Measurements from ENCODE around the gene CFAP53. TPM values are rescaled to one million over a fixed set of nuclear protein-coding genes. Genes with fewer than 3 reads are reported as not detected.
"Not testable (repeated sequence)": the region's sequence is repeated elsewhere in the genome, so short reads cannot be mapped to it uniquely, and the experiment has no call there.

Gene CFAP53
- total and polyA plus RNA-seq, 11 donors, result 0.10 to 0.62 (median 0.15) TPM; not detected in 6

GRCh38 chr18:50293039-50293438 lies 26.7 kb upstream of the CFAP53 start:
- peaks cover 0 to under 1% (median 0%) of the 10 kb centered on the region in 9 donors for H3K27me3 ChIP-seq
- peaks cover 0 to 16% (median under 1%) of the 10 kb centered on the region in 12 donors for H3K4me1 ChIP-seq
- no peaks in the 10 kb centered on the region for H3K9me3 ChIP-seq
- no peaks in the 10 kb centered on the region for H3K36me3 ChIP-seq
- TF ChIP-seq CTCF (IDR thresholded peaks at IDR 0.05) (no peak), POLR2A (IDR thresholded peaks at IDR 0.05) (no peak)
- intact Hi-C loops (cut with DNase I), result loop anchor here in 1 of 10 donors (10.0 kb wide), 1 partner anchor 82 kb away; the partner anchor contains the start of gene SKA1
- no peak for DNase-seq
- 86 to 95% (median 88%) methylated on average over 1 of the region's 1 CpG for WGBS, 4 donors
- H3K27ac ChIP-seq, result no peak overlapping the region
- no peak for ATAC-seq
- no peak overlapping the region for H3K4me3 ChIP-seq

DNA sequence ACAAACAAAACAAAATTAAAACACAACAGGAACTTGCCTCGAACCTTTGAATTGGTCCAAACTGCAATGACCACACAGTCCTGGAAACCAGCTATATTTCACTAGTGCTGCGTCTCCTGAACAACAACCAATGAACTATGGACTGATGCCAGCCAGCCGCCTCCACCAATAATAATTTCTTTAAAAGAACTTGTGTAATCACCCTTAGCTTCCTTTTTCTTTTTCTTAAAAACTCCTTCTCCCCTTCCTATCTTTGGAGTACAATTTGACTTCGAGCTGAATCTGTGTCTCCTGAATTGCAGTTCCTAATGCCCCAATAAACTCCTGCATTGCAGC lies 22.8 kb upstream of the CFAP53 start:
- peaks cover 0 to 20% (median 0%) of the 10 kb centered on the region in 12 donors for H3K4me1 ChIP-seq
- no peak for TF ChIP-seq POLR2A (IDR thresholded peaks at IDR 0.05)
- TF ChIP-seq CTCF (IDR thresholded peaks at IDR 0.05), result no peak
- no peak for DNase-seq
- H3K27me3 ChIP-seq, result no peaks in the 10 kb centered on the region
- WGBS, 4 donors, result 92 to 94% (median 93%) methylated on average over 4 of the region's 4 CpGs
- no peaks in the 10 kb centered on the region for H3K9me3 ChIP-seq
- H3K4me3 ChIP-seq, result no peak overlapping the region
- no peak for ATAC-seq
- intact Hi-C loops (cut with DNase I), result loop anchor here in 6 of 10 donors (5.0 to 10.0 kb wide), 8 partner anchors 83 to 794 kb away; partner anchors contain the start of genes RPL17 (in 2 of the 6), ACAA2 (in 1 of the 6), ELAC1 (in 1 of the 6) and ME2 (in 1 of the 6)
- H3K36me3 ChIP-seq, result peaks cover 0 to 16% (median 8%) of the 10 kb centered on the region in 9 donors
- H3K27ac ChIP-seq, result no peak overlapping the region

DNA sequence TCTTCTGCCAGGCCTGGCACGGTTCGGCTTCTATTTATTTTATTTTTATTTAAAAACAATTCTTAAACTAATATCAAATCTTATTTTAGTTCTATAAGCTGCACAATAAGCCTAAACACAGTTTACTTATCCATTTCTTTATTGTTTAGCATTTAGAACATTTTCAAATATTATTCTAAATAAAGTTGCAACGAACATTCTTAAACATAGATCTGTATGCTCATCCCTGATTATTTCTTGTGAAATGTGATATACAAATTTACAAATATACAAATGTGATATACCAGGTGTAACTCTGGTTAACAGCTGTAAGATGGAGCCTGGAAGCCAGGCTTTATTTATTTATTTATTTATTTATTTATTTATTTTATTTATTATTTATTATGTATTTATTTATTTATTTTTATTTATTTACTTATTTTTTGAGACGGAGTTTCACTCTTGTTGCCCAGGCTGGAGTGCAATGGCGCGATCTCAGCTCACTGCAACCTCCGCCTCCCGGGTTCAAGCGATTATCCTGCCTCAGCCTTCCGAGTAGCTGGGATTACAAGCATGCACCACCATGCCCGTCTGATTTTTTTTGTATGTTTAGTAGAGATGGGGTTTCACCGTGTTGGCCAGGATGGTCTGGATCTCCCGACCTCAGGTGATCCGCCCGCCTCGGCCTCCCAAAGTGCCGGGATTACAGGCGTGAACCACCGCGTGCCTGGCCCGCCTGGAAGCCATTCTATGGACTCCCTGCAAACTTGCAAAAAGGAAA lies 22.2 kb upstream of the CFAP53 start:
- peak overlapping the region; percentile 55 to 90 (median 77) for H3K4me3 ChIP-seq
- peak overlapping the region; percentile 40 to 94 (median 86) for H3K27ac ChIP-seq
- peaks cover 0 to 20% (median 0%) of the 10 kb centered on the region in 12 donors for H3K4me1 ChIP-seq
- peaks cover 0 to 21% (median 11%) of the 10 kb centered on the region in 9 donors for H3K36me3 ChIP-seq
- H3K27me3 ChIP-seq, DNase-seq, H3K9me3 ChIP-seq, ATAC-seq: not testable (repeated sequence)
- 77 to 79% (median 78%) methylated on average over 21 of the region's 21 CpGs for WGBS, 4 donors
- intact Hi-C loops (cut with DNase I), result loop anchor here in 6 of 10 donors (5.0 to 10.0 kb wide), 8 partner anchors 84 to 794 kb away; partner anchors contain the start of genes RPL17 (in 2 of the 6), ACAA2 (in 1 of the 6), ELAC1 (in 1 of the 6) and ME2 (in 1 of the 6)

DNA sequence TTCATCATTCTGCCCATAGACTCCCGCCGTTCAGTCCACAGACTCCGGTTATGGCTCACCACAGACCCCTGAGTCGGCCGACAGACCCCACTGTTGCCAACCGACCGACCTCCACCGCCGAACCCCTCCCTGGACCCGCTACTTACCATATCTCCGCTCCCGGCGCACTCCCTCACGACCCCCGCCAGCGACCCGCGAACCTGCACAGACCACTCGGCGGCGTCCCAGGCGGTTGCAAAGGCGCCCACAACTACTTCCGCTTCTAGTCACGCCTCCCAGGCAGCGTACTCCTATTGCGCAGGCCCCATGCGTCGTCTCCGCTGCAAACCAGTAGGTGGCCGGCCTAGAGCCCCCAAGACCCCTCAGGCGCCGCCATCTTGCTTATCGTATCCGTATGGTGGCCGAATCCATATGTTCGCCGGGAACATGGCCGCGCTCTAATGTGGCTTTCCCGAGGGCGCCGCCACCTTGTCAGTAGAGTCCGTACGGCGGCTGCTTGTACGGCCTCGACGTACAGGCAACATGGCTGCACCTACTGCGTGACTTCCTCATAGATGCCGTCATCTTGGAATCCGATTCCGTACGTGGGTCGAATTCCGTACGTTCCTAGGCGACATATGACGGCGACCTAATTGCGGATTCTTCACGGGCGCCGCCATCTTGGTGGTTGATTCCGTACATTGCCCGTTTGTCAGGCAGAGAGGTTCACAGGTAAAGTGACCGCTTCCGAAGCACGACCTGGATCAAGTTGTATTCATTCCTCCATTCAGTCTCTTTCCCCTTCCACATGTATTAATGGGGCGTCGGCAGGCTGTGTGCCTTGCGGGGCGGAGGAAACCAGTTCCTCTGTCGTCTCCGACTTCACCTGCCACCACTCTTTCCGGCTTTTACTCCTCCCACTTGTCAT lies 21.4 kb upstream of the CFAP53 start, which contains the start of gene CXXC1:
Gene CXXC1, minus strand, starts transcription at position 252 of the 907 bp plus-strand sequence. Its CDS starts 103 bp downstream, at position 149.
- peaks cover 0 to 29% (median 17%) of the 10 kb centered on the region in 9 donors for H3K36me3 ChIP-seq
- no peaks in the 10 kb centered on the region for H3K27me3 ChIP-seq
- peak within 1 kb of the TSS; percentile 55 to 90 (median 77) for H3K4me3 ChIP-seq
- ATAC-seq (peak; percentile 95 to 97 (median 96)), DNase-seq (peak; percentile 97 to 99 (median 98))
- WGBS, 4 donors, result 0 to 1% (median 0%) methylated on average over 23 to 76 of the region's 76 CpGs
- no peaks in the 10 kb centered on the region for H3K9me3 ChIP-seq
- peak; percentile 36 to 63 (median 48) for TF ChIP-seq CTCF (IDR thresholded peaks at IDR 0.05)
- peak in 1 of 2 donors; percentile 44 for TF ChIP-seq POLR2A (IDR thresholded peaks at IDR 0.05)
- peaks cover 0 to 20% (median 0%) of the 10 kb centered on the region in 12 donors for H3K4me1 ChIP-seq
- intact Hi-C loops (cut with DNase I), result loop anchor here in 6 of 10 donors (5.0 to 10.0 kb wide), 8 partner anchors 85 to 793 kb away; partner anchors contain the start of genes RPL17 (in 2 of the 6), ACAA2 (in 1 of the 6), ELAC1 (in 1 of the 6) and ME2 (in 1 of the 6)
- H3K27ac ChIP-seq, result peak within 1 kb of the TSS; percentile 45 to 94 (median 86)

Data from heart left ventricle (tissue), 16 donors.